Activated CD4-positive, CD25-positive, alpha-beta regulatory T cell treated with anti-CD3 and anti-CD28 coated beads, Interleukin-2, amount 50 U/mL, for 16 hours (primary cell): ENCODE results near the gene OPRD1.

Experiments
- DNase-seq: peaks from one replicate; pipeline ENCODE4 v3.0.0-alpha.2; 2020; ENCODE audit warnings: low read depth, low spot score

The OPRD1 gene

DNA sequence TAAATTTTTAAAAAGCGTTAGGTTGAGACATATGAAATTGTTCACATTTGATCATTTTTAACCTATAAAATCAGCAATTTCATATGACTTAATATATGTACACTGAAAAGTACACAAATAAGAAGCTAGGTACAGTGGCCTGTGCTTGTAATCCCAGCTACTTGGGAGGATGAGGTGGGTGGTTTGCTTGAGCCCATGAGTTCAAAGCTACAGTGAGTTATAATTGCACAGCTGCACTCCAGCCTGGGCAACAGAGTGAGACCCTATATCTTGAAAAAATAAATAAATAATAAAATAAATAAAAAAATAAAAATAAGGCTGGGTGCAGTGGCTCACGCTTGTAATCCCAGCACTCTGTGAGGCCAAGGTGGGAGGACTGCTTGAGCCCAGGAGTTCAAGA lies 97.2 kb downstream of the OPRD1 start:
- no peak for DNase-seq

DNA sequence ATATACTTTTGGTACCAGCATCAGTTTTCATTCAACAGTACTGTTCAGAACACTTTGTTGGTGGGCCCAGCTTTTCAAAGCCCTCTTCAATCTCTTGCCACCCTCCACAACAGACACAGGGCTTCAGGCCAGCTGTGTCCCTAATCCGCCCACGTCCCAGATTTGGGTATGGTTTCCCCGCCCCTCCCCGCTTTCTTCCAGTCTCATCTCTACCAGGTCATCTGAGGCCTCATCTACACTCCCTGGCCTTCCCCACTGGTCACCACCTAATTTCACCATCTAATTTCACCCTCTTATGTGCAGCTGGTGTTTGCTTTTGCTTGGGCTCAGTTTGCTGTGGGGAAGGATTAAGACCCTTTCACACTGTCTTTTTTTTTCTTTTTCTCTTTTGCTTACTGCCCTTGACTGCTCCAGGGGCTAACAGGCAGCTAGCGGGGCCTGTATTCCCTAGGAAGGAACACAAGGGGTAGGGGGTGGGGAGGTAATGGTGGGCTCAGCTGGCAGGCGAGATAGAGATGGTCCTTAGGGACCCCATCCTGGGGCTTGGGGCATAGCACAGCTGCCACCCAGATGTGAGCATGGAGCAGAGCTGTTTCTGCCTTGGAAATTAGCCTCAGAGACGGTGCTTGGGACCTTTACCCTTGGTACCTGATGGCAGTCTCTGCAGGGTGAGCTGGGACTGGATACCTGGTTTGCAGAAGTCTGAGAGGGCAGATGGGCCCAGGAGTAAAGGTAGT lies 98.6 kb downstream of the OPRD1 start:
- DNase-seq, result no peak

GRCh38 chr1:28913786-28914227 lies 101.8 kb downstream of the OPRD1 start:
- no peak for DNase-seq

DNA sequence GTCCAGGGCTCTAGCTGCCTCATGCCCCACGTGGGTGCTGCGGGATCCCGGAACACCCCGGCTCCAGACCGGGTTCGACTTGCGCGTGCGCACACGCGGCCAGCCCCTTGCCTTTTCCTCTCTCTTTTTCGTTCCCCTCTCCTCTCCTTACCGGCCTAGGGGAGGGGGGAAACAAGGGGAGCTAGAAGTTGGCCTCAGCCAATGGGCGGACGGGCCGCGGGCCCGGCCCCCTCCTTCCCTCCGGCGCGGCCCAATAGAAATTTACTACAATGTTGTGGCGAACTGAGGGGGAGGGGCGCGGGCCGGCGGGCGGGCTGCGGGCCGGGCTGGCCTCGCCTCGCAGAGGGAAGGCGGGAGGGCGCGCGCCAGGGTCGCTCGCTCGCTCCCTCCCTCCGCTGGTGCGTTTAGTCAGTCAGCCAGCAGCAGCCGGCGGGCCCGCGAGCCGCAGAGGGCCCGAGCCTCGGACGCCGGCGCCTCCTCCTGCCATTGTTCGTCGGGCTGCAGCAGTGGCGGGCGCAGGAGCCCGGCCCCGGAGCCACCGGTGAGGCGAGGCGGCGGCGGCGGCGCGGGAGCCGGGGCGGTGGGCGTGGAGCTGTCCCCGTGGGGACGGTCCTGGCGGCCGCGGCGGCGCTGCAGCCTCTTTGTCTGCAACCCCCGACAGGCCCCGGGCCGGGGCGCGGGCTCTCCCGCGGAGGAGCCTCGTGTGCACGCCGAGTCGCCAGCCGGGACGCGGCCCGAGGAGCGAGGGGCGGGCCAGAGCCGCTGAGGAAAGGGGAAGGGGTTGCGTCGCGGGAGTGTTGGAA lies 102.5 kb downstream of the OPRD1 start, which contains the start of gene EPB41:
Gene EPB41 (plus strand): TSS at position 342 of the 803 bp plus-strand sequence. CDS start 72,869 bp downstream, outside the sequence.
- DNase-seq, result peak; percentile 76

- DNase-seq, result peak; percentile 14
These were observed 103.3 kb downstream of the OPRD1 start for GRCh38 chr1:28915031-28915895.

GRCh38 chr1:28917757-28918118 lies 105.8 kb downstream of the OPRD1 start:
- no peak for DNase-seq
